GM10248 (cell line): ENCODE measurements around the gene PTPRG.

Experiments used
- CTCF ChIA-PET: fragments of 300-600 bp; sonication (Branson Sonifier 250); formaldehyde crosslinking; extraction: SDS; loops from one replicate; lab custom pipeline; 2021; ENCODE audit warnings: antibody characterized with exemption; lab: Yijun Ruan, JAX
- POLR2A ChIA-PET: fragments of 350-650 bp; sonication (Branson Sonifier 250); formaldehyde crosslinking; extraction: SDS; loops from one replicate; lab custom pipeline; 2020; ENCODE audit warnings: antibody characterized with exemption; lab: Yijun Ruan, JAX
- DNase-seq: peaks from one replicate; pipeline ENCODE4 v3.0.0; 2012; ENCODE audit errors: extremely low spot score
- CTCF ChIP-seq: IDR thresholded peaks from 2 replicates; pipeline ENCODE4 v1.5.1; 2012; ENCODE audit warnings: mild to moderate bottlenecking, low read depth; ENCODE audit errors: extremely low read depth, missing control alignments, control extremely low read depth

Gene PTPRG

GRCh38 chr3:62098646-62099365, 537.4 kb downstream of the PTPRG start:
- CTCF ChIA-PET = no interaction called here
- no peak for TF ChIP-seq CTCF
- POLR2A ChIA-PET = no interaction called here
- DNase-seq = no peak

- DNase-seq = no peak
- ChIA-PET CTCF (no interaction called here), POLR2A (no interaction called here)
- TF ChIP-seq CTCF = no peak
These were observed 539.1 kb downstream of the PTPRG start for GRCh38 chr3:62100282-62100989.

GRCh38 chr3:62101488-62101887, 540.1 kb downstream of the PTPRG start:
- POLR2A ChIA-PET = no interaction called here
- TF ChIP-seq CTCF = no peak
- CTCF ChIA-PET = no interaction called here

GRCh38 chr3:62103531-62103930, 542.2 kb downstream of the PTPRG start:
- DNase-seq = no peak
- ChIA-PET CTCF (no interaction called here), POLR2A (no interaction called here)
- TF ChIP-seq CTCF = no peak

More at GRCh38 chr3:62101488-62101887, 540.1 kb downstream of the PTPRG start:
- DNase-seq = no peak

GRCh38 chr3:62109534-62109933, 548.2 kb downstream of the PTPRG start:
- CTCF ChIA-PET = interaction anchor here (1.3 kb wide), 1 partner anchor 10 kb away, joined by 4 read pairs; no protein-coding TSS in a partner anchor
- no peak for DNase-seq
- POLR2A ChIA-PET = no interaction called here

More at GRCh38 chr3:62109534-62109933, 548.2 kb downstream of the PTPRG start:
- TF ChIP-seq CTCF = no peak
